Endothelial cell of umbilical vein (primary cell): ENCODE results near the gene EPB41L2. TPM values are rescaled to one million over a fixed set of nuclear protein-coding genes. Genes with fewer than 3 reads are reported as not detected.
"Not testable (repeated sequence)": the region's sequence is repeated elsewhere in the genome, so short reads cannot be mapped to it uniquely, and the experiment has no call there.

ENCODE experiments used
- BruUV-seq: library from RNA; stranded (reverse); fragments of 400-500 nt; replicated peaks from 2 replicates; lab custom pipeline; 2021; lab: Mats Ljungman, UMichigan
- CTCF ChIA-PET: fragments of 300-600, 350-600 bp; sonication (Branson Sonifier 250); formaldehyde crosslinking; loops from one replicate; lab custom pipeline; 2021; ENCODE audit warnings: antibody characterized with exemption, inconsistent platforms; lab: Charles Lee
- POLR2A ChIA-PET: fragments of 300-600, 350-600 bp; sonication (Branson Sonifier 250); formaldehyde crosslinking; loops from one replicate; lab custom pipeline; 2021; ENCODE audit warnings: antibody characterized with exemption, inconsistent platforms; lab: Charles Lee
- DNase-seq: peaks from one replicate; pipeline ENCODE4 v3.0.0-alpha.2; 2011; ENCODE audit warnings: low read depth, low spot score
- FAIRE-seq: peaks from 2 replicates; lab custom pipeline; 2011; peaks lifted over from hg19 to GRCh38; lab: Jason Lieb, UNC
- H2AFZ ChIP-seq: 2 replicates; pipeline ENCODE4 v1.6.0; 2012; ENCODE audit warnings: low read depth, low read length, control low read depth, inconsistent platforms
- H3K27ac ChIP-seq: 2 replicates; pipeline ENCODE4 v1.5.1; 2011; ENCODE audit warnings: low read depth, mild to moderate bottlenecking, control low read depth, low read length, moderate library complexity; ENCODE audit not compliant: insufficient read depth
- H3K27me3 ChIP-seq, 2 experiments: 2 replicates each; pipeline versions ENCODE4 v1.6.0 to v1.6.1; 2011; ENCODE audit warnings: low read length in 2 of 2, mixed read lengths in 1 of 2; ENCODE audit not compliant: control insufficient read depth in 2 of 2, insufficient read depth in 2 of 2
- H3K36me3 ChIP-seq, 2 experiments: 2 replicates in 1 of 2; 3 replicates in 1 of 2; pipeline ENCODE4 v1.5.1; 2011; ENCODE audit warnings: low read length in 2 of 2, mild to moderate bottlenecking in 1 of 2, moderate library complexity in 1 of 2; ENCODE audit not compliant: control insufficient read depth in 2 of 2, insufficient read depth in 2 of 2; ENCODE audit errors: extremely low read depth in 1 of 2
- H3K4me1 ChIP-seq: 3 replicates; pipeline ENCODE4 v1.5.1; 2011; ENCODE audit warnings: mild to moderate bottlenecking, low read length; ENCODE audit not compliant: control insufficient read depth, insufficient read depth; ENCODE audit errors: extremely low read depth
- H3K4me2 ChIP-seq: 2 replicates; pipeline ENCODE4 v1.6.1; 2011; ENCODE audit warnings: low read length, control low read depth, mixed read lengths; ENCODE audit not compliant: insufficient read depth
- H3K4me3 ChIP-seq, 3 experiments: fragments of 200-600 bp in 1 of 3; sonication (generic), shearing (Covaris generic) in 1 of 3; replicated peaks in 1 of 3; 2 replicates each; pipeline ENCODE4 v1.5.1; 2011 to 2016; ENCODE audit warnings: control low read depth in 3 of 3, low read length in 3 of 3, mild to moderate bottlenecking in 2 of 3, inconsistent platforms in 1 of 3, low read depth in 1 of 3, moderate library complexity in 1 of 3; ENCODE audit not compliant: insufficient read depth in 1 of 3
- H3K79me2 ChIP-seq: 2 replicates; pipeline ENCODE4 v1.6.0; 2012; ENCODE audit warnings: low read length, inconsistent platforms; ENCODE audit not compliant: control insufficient read depth, insufficient read depth
- H3K9ac ChIP-seq: replicated peaks from 2 replicates; pipeline ENCODE3; 2011; ENCODE audit warnings: low read length, control low read depth; ENCODE audit not compliant: insufficient read depth; ENCODE audit errors: extremely low read depth
- H3K9me1 ChIP-seq: replicated peaks from 3 replicates; pipeline ENCODE4 v1.6.0; 2011; ENCODE audit warnings: mild to moderate bottlenecking, low read length; ENCODE audit not compliant: control insufficient read depth, insufficient read depth; ENCODE audit errors: extremely low read depth
- H3K9me3 ChIP-seq: replicated peaks from 2 replicates; pipeline ENCODE4 v1.5.1; 2012; ENCODE audit warnings: low read length, inconsistent platforms; ENCODE audit not compliant: control insufficient read depth, insufficient read depth
- H4K20me1 ChIP-seq: replicated peaks from 2 replicates; pipeline ENCODE3; 2011; ENCODE audit warnings: mild to moderate bottlenecking, low read length; ENCODE audit not compliant: control insufficient read depth, insufficient read depth; ENCODE audit errors: extremely low read depth
- EZH2 ChIP-seq: IDR thresholded peaks from 2 replicates; pipeline ENCODE4 v1.6.1; 2012; ENCODE audit warnings: borderline replicate concordance, low read depth, mild to moderate bottlenecking, moderate library complexity, low read length, inconsistent platforms; ENCODE audit not compliant: severe bottlenecking
- FOS ChIP-seq: IDR thresholded peaks from 2 replicates; pipeline ENCODE4 v1.6.1; 2011; ENCODE audit warnings: mild to moderate bottlenecking, low read length, moderate library complexity, borderline replicate concordance; ENCODE audit not compliant: insufficient read depth
- GATA2 ChIP-seq: IDR thresholded peaks from 2 replicates; pipeline ENCODE4 v1.7.0; 2011; ENCODE audit warnings: low read depth, mild to moderate bottlenecking, moderate library complexity, mixed read lengths, low read length; ENCODE audit not compliant: insufficient read length, insufficient read depth
- JUN ChIP-seq: IDR thresholded peaks from 2 replicates; pipeline ENCODE4 v1.6.1; 2011; ENCODE audit warnings: borderline replicate concordance, low read depth; ENCODE audit not compliant: insufficient read length, insufficient read depth
- MYC ChIP-seq: IDR thresholded peaks from one replicate; pipeline ENCODE4 v1.6.1; 2011; ENCODE audit warnings: mild to moderate bottlenecking, low read depth, low read length
- POLR2A ChIP-seq: IDR thresholded peaks from 2 replicates; pipeline ENCODE4 v1.6.1; 2012; ENCODE audit warnings: low read depth, mild to moderate bottlenecking, control low read depth, low read length
- POLR2AphosphoS5 ChIP-seq: IDR thresholded peaks from 2 replicates; pipeline ENCODE4 v1.6.1; 2012; ENCODE audit warnings: low read depth, mild to moderate bottlenecking, control low read depth, low read length, moderate library complexity; ENCODE audit not compliant: insufficient read depth
- dilution Hi-C: fragments of 300-500 bp; cut with MboI; formaldehyde crosslinking; loops from one replicate; pipeline ENCODE4 v1.15.0; 2019; ENCODE audit warnings: low sequenced_read_pairs; ENCODE audit not compliant: extremely low pct_ligation_motif_present
- intact Hi-C: fragments of 100-400 bp; cut with micrococcal nuclease; formaldehyde crosslinking; loops from one replicate; pipeline ENCODE4 v1.10.0; 2022
- polyA plus RNA-seq, 4 experiments: library from polyadenylated mRNA; depleted of rRNA in 3 of 4; stranded (reverse) in 3 of 4; unstranded in 1 of 4; fragments of >200 nt; gene quantifications; 2 replicates each; pipeline versions ENCODE4 v1.2.1 to v1.2.3, GENCODE V29; 2011 to 2012; ENCODE audit warnings: missing spikeins in 1 of 4
- total RNA-seq: library from RNA; stranded (reverse); gene quantifications from 2 replicates; pipeline ENCODE4 v1.2.3, GENCODE V29; 2021
- TF ChIP-seq, protein P1 (sequence below), 2 donors: IDR thresholded peaks; 1 replicate in 1 of 2; 2 replicates in 1 of 2; pipeline ENCODE4 v1.5.1; 2011; ENCODE audit warnings: low read length in 2 of 2, mild to moderate bottlenecking in 2 of 2, moderate library complexity in 2 of 2, control low read depth in 1 of 2, inconsistent platforms in 1 of 2, low read depth in 1 of 2; ENCODE audit not compliant: insufficient read depth in 1 of 2; ENCODE audit errors: extremely low read depth in 1 of 2
- TF ChIP-seq, protein P2 (sequence below): IDR thresholded peaks from 2 replicates; pipeline ENCODE4 v1.6.1; 2011; ENCODE audit not compliant: insufficient read depth, insufficient read length

Gene EPB41L2
- total and polyA plus RNA-seq, 2 donors (not counting 3 experiments of a cell fraction or from before 2014, with no cell fraction given): 26.5 to 87.7 TPM

DNA sequence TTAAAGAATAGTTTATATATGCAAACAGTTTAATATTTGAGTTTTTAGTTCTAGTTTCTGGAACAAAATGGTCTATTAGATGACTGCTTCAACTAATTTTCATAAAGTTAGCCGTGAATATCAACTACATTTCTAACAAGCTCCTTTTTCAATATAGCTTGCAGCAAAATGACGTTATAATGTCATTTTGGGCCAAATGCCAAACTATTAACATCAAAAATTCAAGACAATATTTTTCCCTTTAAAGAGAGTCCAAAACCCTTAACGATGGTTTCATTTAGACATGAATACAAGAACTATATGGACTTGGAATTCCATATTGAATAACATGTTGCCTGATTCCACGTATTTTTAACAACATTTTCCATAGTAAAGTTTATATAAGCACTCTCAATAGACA lies 144.9 kb downstream of the EPB41L2 start:
- Histone ChIP-seq H3K27ac (no peak overlapping the region), H3K27me3 (no peaks in the 10 kb centered on the region), H3K4me1 (no peaks in the 10 kb centered on the region), H3K9me1 (no peaks in the 10 kb centered on the region), H4K20me1 (no peaks in the 10 kb centered on the region), H3K9ac (no peak overlapping the region), H2AFZ (no peak overlapping the region), H3K4me3 (no peak overlapping the region), H3K36me3 (no peaks in the 10 kb centered on the region), H3K4me2 (no peak overlapping the region), H3K9me3 (no peaks in the 10 kb centered on the region), H3K79me2 (peaks cover 2% of the 10 kb centered on the region)
- BruUV-seq: no TSS peak
- ChIA-PET POLR2A (no interaction called here), CTCF (no interaction called here)
- intact Hi-C loops (no loop called here), dilution Hi-C loops (no loop called here)
- no peak for DNase-seq
- no peak for FAIRE-seq
- no peak for TF ChIP-seq EZH2
- TF ChIP-seq, protein P1, sequence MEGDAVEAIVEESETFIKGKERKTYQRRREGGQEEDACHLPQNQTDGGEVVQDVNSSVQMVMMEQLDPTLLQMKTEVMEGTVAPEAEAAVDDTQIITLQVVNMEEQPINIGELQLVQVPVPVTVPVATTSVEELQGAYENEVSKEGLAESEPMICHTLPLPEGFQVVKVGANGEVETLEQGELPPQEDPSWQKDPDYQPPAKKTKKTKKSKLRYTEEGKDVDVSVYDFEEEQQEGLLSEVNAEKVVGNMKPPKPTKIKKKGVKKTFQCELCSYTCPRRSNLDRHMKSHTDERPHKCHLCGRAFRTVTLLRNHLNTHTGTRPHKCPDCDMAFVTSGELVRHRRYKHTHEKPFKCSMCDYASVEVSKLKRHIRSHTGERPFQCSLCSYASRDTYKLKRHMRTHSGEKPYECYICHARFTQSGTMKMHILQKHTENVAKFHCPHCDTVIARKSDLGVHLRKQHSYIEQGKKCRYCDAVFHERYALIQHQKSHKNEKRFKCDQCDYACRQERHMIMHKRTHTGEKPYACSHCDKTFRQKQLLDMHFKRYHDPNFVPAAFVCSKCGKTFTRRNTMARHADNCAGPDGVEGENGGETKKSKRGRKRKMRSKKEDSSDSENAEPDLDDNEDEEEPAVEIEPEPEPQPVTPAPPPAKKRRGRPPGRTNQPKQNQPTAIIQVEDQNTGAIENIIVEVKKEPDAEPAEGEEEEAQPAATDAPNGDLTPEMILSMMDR (IDR thresholded peaks at IDR 0.05; ENCODE audit: extremely low read depth in 1 of 2, insufficient read depth in 1 of 2, low read depth in 1 of 2, low read length in 2 of 2): no peak
- no peak for TF ChIP-seq GATA2
- no peak for TF ChIP-seq FOS
- TF ChIP-seq JUN: no peak
- no peak for TF ChIP-seq POLR2A
- no peak for TF ChIP-seq POLR2AphosphoS5
- TF ChIP-seq MYC: no peak
- TF ChIP-seq, protein P2, sequence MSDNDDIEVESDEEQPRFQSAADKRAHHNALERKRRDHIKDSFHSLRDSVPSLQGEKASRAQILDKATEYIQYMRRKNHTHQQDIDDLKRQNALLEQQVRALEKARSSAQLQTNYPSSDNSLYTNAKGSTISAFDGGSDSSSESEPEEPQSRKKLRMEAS: no peak

DNA sequence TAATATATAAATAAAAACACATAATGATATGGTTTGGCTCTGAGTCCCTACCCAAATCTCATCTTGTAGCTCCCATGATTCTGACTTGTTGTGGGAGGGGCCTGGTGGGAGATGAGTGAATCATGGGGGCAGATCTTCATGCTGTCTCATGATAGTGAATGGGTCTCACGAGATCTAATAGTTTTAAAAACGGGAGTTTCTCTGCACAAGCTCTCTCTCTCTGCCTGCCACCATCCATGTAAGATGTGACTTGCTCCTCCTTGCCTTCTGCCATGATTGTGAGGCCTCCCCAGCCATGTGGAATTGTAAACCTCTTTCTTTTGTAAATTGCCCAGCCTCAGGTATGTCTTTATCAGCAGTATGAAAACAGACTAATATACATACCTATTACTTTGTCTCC lies 147.4 kb downstream of the EPB41L2 start:
- dilution Hi-C loops, FAIRE-seq, POLR2A ChIA-PET: not testable (repeated sequence)

More for the DNA sequence above, 147.4 kb downstream of the EPB41L2 start:
- H4K20me1 ChIP-seq, H3K9ac ChIP-seq, intact Hi-C loops, H3K4me2 ChIP-seq, H3K27me3 ChIP-seq, H3K36me3 ChIP-seq, H3K27ac ChIP-seq, H3K9me1 ChIP-seq, DNase-seq, H3K79me2 ChIP-seq, BruUV-seq, H3K9me3 ChIP-seq, H3K4me1 ChIP-seq, H3K4me3 ChIP-seq, H2AFZ ChIP-seq, CTCF ChIA-PET: not testable (repeated sequence)
